ENCODE measurements around the gene CDH16.
"Not testable (repeated sequence)": the region's sequence is repeated elsewhere in the genome, so short reads cannot be mapped to it uniquely, and the experiment has no call there.

CDH16 gene

GRCh38 chr16:66871363-66871762 lies 47.3 kb downstream of the CDH16 start:
- DNase-seq (ENCODE audit: low spot score), result not testable (repeated sequence)

DNA sequence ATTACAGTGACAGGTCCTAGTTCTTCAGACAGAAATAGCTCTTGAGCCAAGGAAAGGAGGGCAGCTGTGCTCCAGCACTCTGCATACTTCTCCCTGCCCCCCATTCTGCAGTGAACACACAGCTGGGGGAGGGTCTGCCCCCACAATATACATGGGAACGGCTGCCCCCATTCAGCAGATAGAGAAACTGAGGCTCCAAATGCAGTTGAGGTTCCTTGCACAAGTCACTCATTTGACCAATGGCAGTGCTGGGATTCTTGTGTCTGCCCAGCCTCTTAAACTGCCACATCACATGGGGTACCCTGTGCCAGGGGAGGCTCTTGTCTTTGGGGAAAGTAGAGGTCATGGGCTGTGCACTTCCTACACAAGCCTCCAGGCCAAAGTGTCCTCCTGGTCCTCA lies 49.3 kb downstream of the CDH16 start:
- DNase-seq (ENCODE audit: low spot score), result no peak

GRCh38 chr16:66863707-66864106 lies 55.0 kb downstream of the CDH16 start:
- no peak for DNase-seq (ENCODE audit: low spot score)

DNA sequence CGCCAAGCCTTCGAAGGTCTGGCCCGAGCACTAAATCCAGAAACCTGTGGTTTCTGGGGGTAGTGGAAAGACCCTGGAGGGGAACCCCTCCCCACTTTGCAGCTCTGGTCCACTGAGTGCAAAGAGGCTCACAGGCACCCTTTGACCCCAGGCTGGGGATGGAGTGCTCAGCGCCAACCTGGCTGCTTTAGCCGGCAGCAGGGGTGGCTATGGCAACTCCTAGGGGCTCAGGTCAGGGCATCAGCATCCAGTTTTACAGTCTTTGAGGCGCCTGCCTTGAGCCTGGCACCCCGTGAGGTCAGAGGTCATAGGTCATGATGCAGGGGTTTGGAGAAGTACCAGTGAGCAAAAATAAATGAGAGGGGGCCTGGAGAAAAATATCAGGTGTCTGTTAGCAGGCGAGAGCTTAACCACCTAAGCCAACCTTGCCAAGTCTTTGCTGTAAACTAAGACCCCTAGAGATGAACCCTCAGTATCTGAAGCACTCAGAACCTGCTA lies 56.6 kb downstream of the CDH16 start:
- DNase-seq (ENCODE audit: low spot score), result no peak

DNA sequence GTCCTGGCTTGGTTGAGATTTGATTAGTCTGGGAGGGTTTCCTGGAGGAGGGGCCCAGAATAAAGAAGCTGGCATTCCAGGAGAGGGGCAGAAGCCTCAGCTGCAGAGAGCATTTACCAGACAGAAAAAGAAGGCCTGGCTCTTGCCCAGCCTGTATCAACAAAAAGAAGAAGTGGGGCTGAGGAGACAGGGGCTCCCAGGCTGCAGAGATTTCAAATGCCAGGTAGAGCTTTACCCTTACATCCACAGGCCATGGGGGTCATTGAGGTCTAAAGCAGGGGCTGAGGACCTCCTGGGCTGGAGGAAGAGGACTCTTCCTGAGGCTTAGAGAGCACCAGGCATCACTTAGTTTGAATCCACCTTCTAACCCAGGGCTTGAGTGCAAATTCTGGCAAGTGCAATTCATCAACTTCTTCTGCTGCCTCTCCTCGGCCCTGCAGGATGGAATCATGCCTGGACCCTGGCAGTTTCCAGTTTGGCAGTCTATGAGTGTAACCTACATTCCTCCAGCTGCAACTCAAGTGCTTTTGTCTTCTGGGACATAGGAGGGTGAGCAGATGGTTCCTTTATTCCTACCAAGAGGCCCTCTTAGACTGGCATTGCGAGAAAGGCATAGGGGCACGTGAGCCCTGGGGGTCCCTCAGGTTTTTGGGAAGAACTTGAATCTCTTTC lies 59.2 kb downstream of the CDH16 start:
- DNase-seq (ENCODE audit: low spot score), result no peak

DNA sequence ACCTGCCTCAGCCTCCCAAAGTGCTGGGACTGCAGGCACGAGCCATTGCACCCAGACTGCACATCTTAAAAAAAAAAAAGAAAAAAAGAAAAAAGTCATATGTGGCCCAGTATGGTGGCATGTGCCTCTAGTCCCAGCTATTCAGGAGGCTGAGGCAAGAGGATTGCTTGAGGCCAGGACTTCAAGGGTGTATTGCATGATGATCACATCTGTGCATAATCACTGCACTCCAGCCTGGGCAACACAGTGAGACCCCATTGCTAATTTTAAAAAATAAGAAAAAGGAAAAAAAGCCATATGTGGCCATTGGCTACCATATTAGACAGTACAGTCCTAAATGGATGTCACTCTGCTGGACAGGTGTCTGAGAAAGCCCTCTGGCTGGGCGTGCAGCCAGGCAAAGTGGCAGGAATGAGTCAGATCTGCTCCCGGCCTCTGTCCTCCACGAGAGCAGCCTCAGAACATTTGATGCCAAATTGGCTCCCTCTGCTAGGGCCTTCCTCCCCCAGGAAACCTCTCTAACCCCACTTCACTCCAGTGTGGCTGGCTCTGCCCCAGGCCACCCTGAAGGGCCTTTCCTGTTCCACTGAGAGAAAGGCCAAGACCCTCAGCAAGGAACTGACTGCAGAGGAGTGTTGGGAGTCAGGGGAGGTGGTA lies 59.8 kb downstream of the CDH16 start:
- peak; percentile 23 for DNase-seq (ENCODE audit: low spot score)
